ENCODE results near the gene PLRG1.

The PLRG1 gene

DNA sequence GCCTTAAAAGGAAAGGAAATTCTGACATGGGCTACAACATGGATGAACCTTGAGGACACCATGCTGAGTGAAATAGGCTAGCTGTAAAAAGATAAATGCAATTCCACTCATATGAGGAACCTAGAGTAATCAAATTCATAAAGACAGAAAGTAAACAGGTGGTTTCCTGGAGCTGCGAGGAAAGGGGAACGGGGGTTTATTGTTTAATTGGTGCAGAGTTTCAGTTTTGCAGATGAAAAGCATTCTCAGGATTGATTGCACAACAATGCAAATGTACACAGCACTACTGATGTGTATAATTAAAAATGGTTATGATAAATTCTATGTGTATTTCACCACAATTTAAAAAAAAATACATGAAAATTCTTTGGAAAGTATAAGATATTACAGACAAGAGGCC, 24.0 kb downstream of the PLRG1 start:
- no peak overlapping the region for H3K4me3 ChIP-seq
- peaks cover 0 to 6% of the 10 kb centered on the region in 2 donors for H3K27me3 ChIP-seq
- H3K9me3 ChIP-seq = no peaks in the 10 kb centered on the region
- DNase-seq = no peak
- no peaks in the 10 kb centered on the region for H3K4me1 ChIP-seq
- intact Hi-C loops (cut with DNase I; ENCODE audit: low total_unique reads) = no loop called here
- no peaks in the 10 kb centered on the region for H3K36me3 ChIP-seq
- H3K27ac ChIP-seq = no peak overlapping the region
- TF ChIP-seq, protein P1, sequence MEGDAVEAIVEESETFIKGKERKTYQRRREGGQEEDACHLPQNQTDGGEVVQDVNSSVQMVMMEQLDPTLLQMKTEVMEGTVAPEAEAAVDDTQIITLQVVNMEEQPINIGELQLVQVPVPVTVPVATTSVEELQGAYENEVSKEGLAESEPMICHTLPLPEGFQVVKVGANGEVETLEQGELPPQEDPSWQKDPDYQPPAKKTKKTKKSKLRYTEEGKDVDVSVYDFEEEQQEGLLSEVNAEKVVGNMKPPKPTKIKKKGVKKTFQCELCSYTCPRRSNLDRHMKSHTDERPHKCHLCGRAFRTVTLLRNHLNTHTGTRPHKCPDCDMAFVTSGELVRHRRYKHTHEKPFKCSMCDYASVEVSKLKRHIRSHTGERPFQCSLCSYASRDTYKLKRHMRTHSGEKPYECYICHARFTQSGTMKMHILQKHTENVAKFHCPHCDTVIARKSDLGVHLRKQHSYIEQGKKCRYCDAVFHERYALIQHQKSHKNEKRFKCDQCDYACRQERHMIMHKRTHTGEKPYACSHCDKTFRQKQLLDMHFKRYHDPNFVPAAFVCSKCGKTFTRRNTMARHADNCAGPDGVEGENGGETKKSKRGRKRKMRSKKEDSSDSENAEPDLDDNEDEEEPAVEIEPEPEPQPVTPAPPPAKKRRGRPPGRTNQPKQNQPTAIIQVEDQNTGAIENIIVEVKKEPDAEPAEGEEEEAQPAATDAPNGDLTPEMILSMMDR (IDR thresholded peaks at IDR 0.05) = no peak

DNA sequence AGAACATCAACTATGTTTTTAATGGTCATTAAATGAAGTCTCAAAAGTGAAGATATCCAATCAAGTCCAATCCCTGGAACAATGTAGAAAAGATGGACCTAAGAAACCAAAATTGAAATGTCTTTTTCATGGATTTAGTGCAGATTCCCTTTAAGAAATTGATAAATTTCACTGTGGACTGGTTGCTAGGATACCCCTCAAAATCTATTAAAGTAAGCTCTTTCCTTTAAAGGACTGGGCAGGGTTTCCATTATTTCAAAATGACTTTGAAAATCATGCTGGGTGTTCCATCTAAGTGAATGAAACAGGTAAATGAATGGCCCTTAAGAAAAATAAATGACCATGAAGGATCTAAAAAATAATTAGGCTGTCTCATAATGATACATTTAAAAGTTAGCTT, 28.6 kb downstream of the PLRG1 start:
- intact Hi-C loops (cut with DNase I; ENCODE audit: low total_unique reads) = no loop called here
- H3K27ac ChIP-seq = no peak overlapping the region
- no peaks in the 10 kb centered on the region for H3K9me3 ChIP-seq
- no peak overlapping the region for H3K4me3 ChIP-seq
- H3K4me1 ChIP-seq = no peaks in the 10 kb centered on the region
- TF ChIP-seq, protein P1 (IDR thresholded peaks at IDR 0.05) = no peak
- H3K27me3 ChIP-seq = peaks cover 0 to 6% of the 10 kb centered on the region in 2 donors
- DNase-seq = no peak
- no peaks in the 10 kb centered on the region for H3K36me3 ChIP-seq

DNA sequence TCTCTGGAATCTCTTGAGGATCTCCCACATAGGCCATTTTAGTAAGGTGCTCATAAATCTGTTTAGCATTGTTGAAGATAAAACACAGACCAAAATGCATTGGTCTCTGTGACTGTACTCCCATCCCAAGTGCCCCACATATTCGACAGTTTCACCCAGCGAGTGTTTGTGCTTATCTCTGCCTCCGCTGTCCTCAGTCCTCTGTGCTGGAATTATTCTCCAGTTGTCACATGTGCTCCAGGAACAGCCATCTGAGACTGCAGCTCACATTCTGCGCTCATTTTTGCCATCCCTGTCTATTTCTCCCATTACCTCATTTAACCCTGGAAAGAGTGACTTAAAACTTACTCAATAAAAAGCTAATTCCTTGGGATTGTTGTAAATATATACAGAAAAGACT, 31.0 kb downstream of the PLRG1 start:
- intact Hi-C loops (cut with DNase I; ENCODE audit: low total_unique reads) = no loop called here
- no peak for DNase-seq
- no peaks in the 10 kb centered on the region for H3K36me3 ChIP-seq
- peaks cover 0 to under 1% of the 10 kb centered on the region in 2 donors for H3K27me3 ChIP-seq
- TF ChIP-seq, protein P1 (IDR thresholded peaks at IDR 0.05) = no peak
- no peaks in the 10 kb centered on the region for H3K9me3 ChIP-seq
- H3K4me1 ChIP-seq = no peaks in the 10 kb centered on the region
- no peak overlapping the region for H3K27ac ChIP-seq
- no peak overlapping the region for H3K4me3 ChIP-seq

DNA sequence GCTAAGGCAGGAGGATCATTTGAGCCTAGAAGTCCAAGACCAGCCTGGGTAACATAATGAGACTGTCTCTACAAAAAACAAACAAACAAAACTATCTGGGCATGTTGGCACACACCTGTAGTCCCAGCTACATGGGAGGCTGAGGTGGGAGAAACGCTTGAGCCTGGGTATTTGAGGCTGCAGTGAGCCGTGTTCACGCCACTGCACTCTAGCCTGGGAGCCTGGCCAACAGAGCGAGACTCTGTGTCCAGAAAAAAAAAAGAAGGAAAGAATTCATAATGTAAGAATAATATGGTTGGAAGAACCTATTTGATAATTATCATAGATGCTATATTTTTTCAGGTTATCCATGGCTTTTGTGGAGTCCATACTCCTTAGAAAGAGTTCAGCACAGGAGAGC, 32.6 kb downstream of the PLRG1 start:
- no peaks in the 10 kb centered on the region for H3K36me3 ChIP-seq
- no peaks in the 10 kb centered on the region for H3K9me3 ChIP-seq
- intact Hi-C loops (cut with DNase I; ENCODE audit: low total_unique reads) = no loop called here
- TF ChIP-seq, protein P1 (IDR thresholded peaks at IDR 0.05) = no peak
- DNase-seq = no peak
- H3K27me3 ChIP-seq = no peaks in the 10 kb centered on the region
- H3K27ac ChIP-seq = no peak overlapping the region
- no peak overlapping the region for H3K4me3 ChIP-seq
- H3K4me1 ChIP-seq = no peaks in the 10 kb centered on the region

DNA sequence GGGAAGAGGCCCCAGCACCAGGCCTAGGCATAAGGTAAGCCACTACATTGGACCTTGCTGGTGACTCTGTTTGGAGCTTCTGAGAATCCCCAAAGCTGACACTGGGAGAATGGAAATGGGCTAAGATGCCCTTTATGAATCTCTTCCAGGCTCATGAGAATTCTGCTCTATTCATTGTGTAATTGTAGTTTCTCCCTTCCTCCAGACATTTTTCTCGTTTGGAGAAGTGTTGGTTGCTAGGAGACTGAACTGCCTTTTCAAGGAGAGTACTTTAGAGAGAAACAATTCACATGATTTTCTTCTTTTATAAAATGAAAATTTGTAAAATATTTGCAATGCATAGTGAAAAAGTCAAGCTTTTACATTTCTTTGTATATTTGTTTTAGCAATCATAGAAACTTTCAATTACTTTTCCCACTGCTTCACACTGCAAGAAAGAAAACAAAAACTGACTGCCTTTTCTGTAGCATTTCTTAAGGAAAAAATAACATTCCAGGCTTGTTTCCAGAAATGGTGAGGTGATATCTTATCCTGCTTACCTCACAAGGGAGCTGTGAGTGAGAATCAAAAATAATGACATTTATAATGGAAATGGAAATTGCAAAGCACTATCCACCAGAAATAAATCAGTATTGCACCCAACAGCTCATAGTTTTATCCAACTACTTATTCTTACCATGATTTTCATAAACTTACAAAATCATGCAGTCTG, 33.7 kb downstream of the PLRG1 start:
- Histone ChIP-seq H3K9me3 (no peaks in the 10 kb centered on the region), H3K4me1 (no peaks in the 10 kb centered on the region), H3K27ac (no peak overlapping the region), H3K36me3 (no peaks in the 10 kb centered on the region), H3K4me3 (no peak overlapping the region), H3K27me3 (no peaks in the 10 kb centered on the region)
- TF ChIP-seq, protein P1 (IDR thresholded peaks at IDR 0.05) = no peak
- DNase-seq = no peak
- intact Hi-C loops (cut with DNase I; ENCODE audit: low total_unique reads) = no loop called here

DNA sequence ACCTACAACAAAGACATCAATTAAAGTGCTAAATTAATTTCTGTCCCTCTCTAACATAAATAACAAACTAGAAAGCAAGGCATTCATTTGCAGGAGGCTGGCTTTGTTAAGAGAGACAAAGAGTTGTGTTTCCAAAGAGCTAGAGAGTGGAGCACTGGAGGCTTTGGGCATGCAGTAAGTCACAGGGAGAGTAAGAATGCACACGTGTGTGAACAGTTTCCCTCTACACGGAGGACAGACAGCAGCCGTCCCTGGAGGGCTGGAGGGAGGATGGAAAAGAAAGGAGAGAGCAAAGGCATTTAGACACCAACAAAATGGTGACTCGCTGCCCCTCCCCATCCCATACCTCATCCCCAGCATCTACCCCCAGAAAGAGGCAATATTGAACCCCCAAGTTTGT, 38.2 kb downstream of the PLRG1 start:
- no peaks in the 10 kb centered on the region for H3K4me1 ChIP-seq
- H3K27me3 ChIP-seq = peaks cover 0 to 5% of the 10 kb centered on the region in 2 donors
- TF ChIP-seq, protein P1 (IDR thresholded peaks at IDR 0.05) = no peak
- no peaks in the 10 kb centered on the region for H3K9me3 ChIP-seq
- no peak overlapping the region for H3K4me3 ChIP-seq
- no peak for DNase-seq
- no peaks in the 10 kb centered on the region for H3K36me3 ChIP-seq
- intact Hi-C loops (cut with DNase I; ENCODE audit: low total_unique reads) = no loop called here
- H3K27ac ChIP-seq = no peak overlapping the region
